HG03342 (cell line): ENCODE measurements around the gene KAT2B.

Experiments used
- ATAC-seq: cut with Tn5 transposase; IDR thresholded peaks from one replicate; pipeline ENCODE4 v1.9.1; 2021; ENCODE audit warnings: mild to moderate bottlenecking, moderate library complexity; ENCODE audit not compliant: unreplicated experiment

The KAT2B gene

GRCh38 chr3:20141316-20141715 lies 101.1 kb downstream of the KAT2B start:
- no peak for ATAC-seq

DNA sequence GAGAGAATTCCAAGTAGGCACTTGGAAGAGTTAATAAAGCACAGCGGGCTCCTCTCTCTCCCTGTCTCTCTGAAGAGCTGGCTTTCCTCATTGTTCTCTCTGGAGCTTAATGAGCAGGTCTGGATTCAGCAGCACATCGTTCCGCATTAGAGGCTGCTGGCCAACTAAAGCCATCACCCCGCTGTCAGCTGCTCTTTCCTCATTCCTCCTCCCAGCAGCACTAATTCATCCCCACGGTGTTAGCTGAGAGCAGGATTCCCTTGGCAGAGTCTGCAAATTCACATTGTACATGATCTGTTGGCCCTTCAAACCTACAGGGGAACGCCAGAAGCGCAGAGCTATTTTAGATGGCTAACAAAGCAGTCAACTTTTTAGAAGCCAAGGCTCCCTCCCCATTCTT lies 101.6 kb downstream of the KAT2B start:
- ATAC-seq, result no peak

DNA sequence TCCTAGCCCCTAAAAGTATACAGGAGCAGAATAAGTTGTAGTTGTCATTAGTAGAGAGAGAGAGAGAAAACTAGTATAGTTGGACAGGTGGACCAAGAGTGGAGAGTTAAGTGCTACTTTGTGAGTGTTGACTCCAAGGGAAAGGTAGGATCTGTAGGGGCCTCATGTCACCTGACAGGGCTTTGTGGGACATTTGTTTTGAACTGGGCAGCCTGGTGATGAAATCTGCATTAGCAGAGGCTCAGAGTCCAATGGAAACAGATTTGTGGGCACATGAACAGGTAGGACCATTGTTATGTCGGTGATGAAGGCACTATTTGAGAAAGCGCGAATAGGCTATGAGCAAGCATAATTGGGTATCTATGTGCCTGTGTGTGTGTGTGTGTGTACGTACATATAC lies 102.3 kb downstream of the KAT2B start:
- no peak for ATAC-seq

DNA sequence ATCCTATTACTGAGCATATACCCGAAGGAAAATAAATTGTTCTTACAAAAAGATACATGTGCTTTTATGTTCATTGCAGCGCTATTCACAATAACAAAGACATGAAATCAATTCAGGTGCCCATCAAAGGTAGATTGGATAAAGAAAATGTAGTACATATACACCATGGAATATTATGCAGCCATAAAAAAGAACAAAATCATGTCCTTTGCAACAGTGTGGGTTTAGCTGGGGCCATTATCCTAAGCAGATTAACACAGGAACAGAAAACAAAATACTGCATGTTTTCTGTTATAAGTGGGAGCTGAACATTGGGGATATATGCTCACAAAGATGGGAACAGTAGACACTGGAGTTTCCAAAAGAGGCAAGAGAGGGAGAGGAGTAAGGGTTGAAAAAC lies 103.3 kb downstream of the KAT2B start:
- ATAC-seq, result no peak

GRCh38 chr3:20145874-20146273 lies 105.6 kb downstream of the KAT2B start:
- no peak for ATAC-seq

- no peak for ATAC-seq
Measured at GRCh38 chr3:20146301-20146700, 106.1 kb downstream of the KAT2B start.

GRCh38 chr3:20147361-20147760 lies 107.1 kb downstream of the KAT2B start:
- ATAC-seq, result no peak

GRCh38 chr3:20148466-20148865 lies 108.2 kb downstream of the KAT2B start:
- ATAC-seq, result no peak

DNA sequence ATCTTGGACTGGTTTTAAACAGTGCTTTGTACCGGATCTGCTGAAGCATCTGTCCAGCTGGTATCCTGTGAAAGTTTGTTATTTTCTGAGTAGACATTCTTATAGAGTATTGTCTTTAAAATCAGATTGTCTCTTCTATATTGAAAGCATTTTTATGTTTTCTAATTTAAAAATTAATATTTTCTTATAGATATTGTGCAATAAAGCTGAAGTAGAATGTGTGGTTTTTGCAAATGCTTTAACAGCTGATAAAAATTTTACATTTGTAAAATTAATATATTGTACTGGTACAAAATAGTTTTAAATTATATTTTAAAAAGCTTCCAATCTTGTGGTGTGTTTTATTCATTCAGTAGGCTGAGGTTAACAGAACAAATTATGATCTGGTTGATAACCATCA lies 113.8 kb downstream of the KAT2B start:
- no peak for ATAC-seq

DNA sequence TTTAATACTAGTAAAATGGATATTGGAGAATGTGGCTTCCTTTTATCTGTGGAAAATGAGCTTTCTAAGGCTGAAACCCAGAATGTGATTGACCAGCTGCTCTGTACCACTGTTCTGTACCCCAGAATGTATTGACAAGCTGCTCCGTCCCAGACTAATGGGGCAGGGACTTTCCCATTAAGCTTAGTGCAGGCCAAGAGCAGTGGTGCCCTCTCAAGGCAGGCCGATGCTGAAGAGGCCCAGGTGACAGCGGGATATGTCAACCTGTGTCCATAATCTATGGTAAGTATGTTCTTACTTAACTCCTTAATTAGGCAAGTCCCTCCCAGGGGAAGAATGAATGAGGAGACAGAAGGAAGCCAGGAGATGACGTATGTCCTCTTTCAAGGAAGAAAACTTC lies 114.7 kb downstream of the KAT2B start:
- ATAC-seq, result no peak

DNA sequence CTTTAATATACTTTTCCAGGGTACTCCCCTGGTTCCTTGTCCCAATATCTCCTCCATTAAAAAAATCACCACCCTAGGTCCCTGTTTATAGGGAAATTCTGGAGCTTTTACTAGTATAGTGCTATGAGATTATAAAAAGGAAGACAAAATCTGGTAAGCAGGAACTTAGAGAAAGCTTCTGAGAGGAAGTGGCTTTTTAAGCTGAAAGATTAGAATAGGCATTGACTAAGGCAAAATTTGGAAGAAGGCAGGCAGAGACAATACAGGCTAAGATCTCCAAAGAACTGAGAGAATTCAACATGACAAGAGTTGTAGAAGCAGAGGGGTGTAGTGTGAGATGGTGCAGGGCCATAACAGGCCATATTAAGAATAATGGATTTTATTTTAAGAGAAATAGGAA lies 120.0 kb downstream of the KAT2B start:
- no peak for ATAC-seq

- ATAC-seq, result no peak
Measured at GRCh38 chr3:20161714-20162113, 121.5 kb downstream of the KAT2B start.

- ATAC-seq, result no peak
Measured at GRCh38 chr3:20173844-20174410, 133.7 kb downstream of the KAT2B start.

GRCh38 chr3:20181276-20181675 lies 141.0 kb downstream of the KAT2B start:
- ATAC-seq, result no peak

GRCh38 chr3:20182206-20182605 lies 142.0 kb downstream of the KAT2B start:
- no peak for ATAC-seq

- no peak for ATAC-seq
Measured at GRCh38 chr3:20185331-20185678, 145.1 kb downstream of the KAT2B start.

GRCh38 chr3:20185679-20186599 lies 145.7 kb downstream of the KAT2B start, which contains the start of gene SGO1:
Gene SGO1, minus strand, starts transcription at chr3:20186206. Its CDS starts 2,179 bp downstream, at chr3:20184027.
- ATAC-seq, result peak; percentile 96

- ATAC-seq, result peak; percentile 4
Measured at GRCh38 chr3:20186600-20187004, 146.4 kb downstream of the KAT2B start.

GRCh38 chr3:20190991-20191390 lies 150.7 kb downstream of the KAT2B start:
- ATAC-seq, result no peak

- ATAC-seq, result no peak
Measured at GRCh38 chr3:20194793-20195460, 154.7 kb downstream of the KAT2B start.

GRCh38 chr3:20197775-20198174 lies 157.5 kb downstream of the KAT2B start:
- no peak for ATAC-seq

GRCh38 chr3:20201143-20201542 lies 160.9 kb downstream of the KAT2B start:
- no peak for ATAC-seq
